ENCODE data around the gene MTHFD2L.

GRCh38 chr4:74339501-74339900 is 181.6 kb downstream of the MTHFD2L start:
- TF ChIP-seq POLR2AphosphoS5 (IDR thresholded peaks at IDR 0.05; ENCODE audit: low read depth, low read length) (no peak), TAF1 (IDR thresholded peaks at IDR 0.05; ENCODE audit: borderline replicate concordance, low read depth, low read length) (no peak), POLR2A (IDR thresholded peaks at IDR 0.05; ENCODE audit: low read depth, low read length) (no peak)

Data from GM12892 (cell line).